K562 (cell line): ENCODE measurements around the gene TRIP10. TPM values are rescaled to one million over a fixed set of nuclear protein-coding genes. Genes with fewer than 3 reads are reported as not detected.
A peak's percentile ranks its signal among the peaks of the same experiment; 100 is the strongest.

Experiments
- GABPB2 ChIP-seq: fragments of 250-450 bp; sonication (Bioruptor Pico); conservative IDR thresholded peaks from 2 replicates; pipeline ENCODE4 v1.5.1; 2021; ENCODE audit warnings: mild to moderate bottlenecking
- MTA2 ChIP-seq: fragments of 450-650 bp; IDR thresholded peaks from 2 replicates; pipeline ENCODE4 v1.6.1; 2016; ENCODE audit warnings: low read depth
- POU5F1 ChIP-seq: fragments of 150-350 bp; IDR thresholded peaks from 2 replicates; pipeline ENCODE4 v1.6.1; 2014; ENCODE audit warnings: borderline replicate concordance, low read length, low read depth, mild to moderate bottlenecking; ENCODE audit not compliant: partially characterized antibody
- PREB ChIP-seq: sonication (generic); formaldehyde crosslinking; IDR thresholded peaks from 2 replicates; pipeline ENCODE4 v1.8.1; 2023; ENCODE audit warnings: mild to moderate bottlenecking, missing genetic modification reagents
- PRMT5 ChIP-seq: sonication (generic); formaldehyde crosslinking; IDR thresholded peaks from 2 replicates; pipeline ENCODE4 v1.5.0; 2020; ENCODE audit warnings: missing genetic modification reagents
- ZBTB8A ChIP-seq: fragments of 450-650 bp; IDR thresholded peaks from 2 replicates; pipeline ENCODE4 v1.6.1; 2018; ENCODE audit warnings: mild to moderate bottlenecking, moderate library complexity; ENCODE audit not compliant: partially characterized antibody
- ZNF253 ChIP-seq: fragments of 250-450 bp; sonication (Bioruptor Pico); conservative IDR thresholded peaks from 2 replicates; pipeline ENCODE4 v1.6.1; 2021; ENCODE audit warnings: mild to moderate bottlenecking
- ZNF444 ChIP-seq: fragments of 250-450 bp; sonication (Bioruptor Pico); IDR thresholded peaks from 2 replicates; pipeline ENCODE4 v1.4.0; 2020; ENCODE audit warnings: mild to moderate bottlenecking, moderate library complexity
- ZNF511 ChIP-seq: sonication (generic); formaldehyde crosslinking; IDR thresholded peaks from 2 replicates; pipeline ENCODE4 v1.8.0; 2022; ENCODE audit warnings: mild to moderate bottlenecking, missing genetic modification reagents
- ZNF584 ChIP-seq: fragments of 200-800 bp; sonication (Bioruptor generic); IDR thresholded peaks from 2 replicates; pipeline ENCODE4 v1.6.1; 2016; ENCODE audit warnings: low read depth, mild to moderate bottlenecking, missing genetic modification characterization, missing compliant biosample characterization
- polyA plus RNA-seq, 8 experiments: library from polyadenylated mRNA; depleted of rRNA in 4 of 8; stranded (reverse) in 5 of 8; unstranded in 3 of 8; fragments of >200 nt; fragmentation: Nextera tagmentation in 2 of 8; fragmentation: Illumina TruSeq in 1 of 8; extraction: Ambion mirVana in 2 of 8; extraction: Trizol in 1 of 8; gene quantifications; 2 replicates each; pipeline versions ENCODE4 v1.2.1 to v1.2.3, GENCODE V29; 2011 to 2014; ENCODE audit warnings: inconsistent platforms in 1 of 8, missing spikeins in 1 of 8
- total RNA-seq, 7 experiments: library from RNA; depleted of rRNA in 6 of 7; stranded (reverse); fragments of >200 nt in 6 of 7; fragmentation: Illumina TruSeq in 2 of 7; extraction: Trizol in 2 of 7; gene quantifications; 2 replicates each; pipeline versions ENCODE4 v1.2.1 to v1.2.3, GENCODE V29; 2011 to 2021; ENCODE audit warnings: low replicate concordance in 1 of 7
- TF ChIP-seq, protein P1 (sequence below): sonication (generic); formaldehyde crosslinking; IDR thresholded peaks from 2 replicates; pipeline ENCODE4 v1.8.1; 2022; ENCODE audit warnings: missing genetic modification reagents
- TF ChIP-seq, protein P2 (sequence below): fragments of 450-650 bp; formaldehyde crosslinking; IDR thresholded peaks from 2 replicates; pipeline ENCODE4 v1.4.0; 2020; ENCODE audit warnings: mild to moderate bottlenecking, moderate library complexity
- TF ChIP-seq, protein P3 (sequence below): fragments of 450-650 bp; formaldehyde crosslinking; IDR thresholded peaks from 2 replicates; pipeline ENCODE4 v1.4.0; 2022; ENCODE audit warnings: missing genetic modification characterization

Gene TRIP10
- total and polyA plus RNA-seq, 9 of the 15 experiments (the other 6 are each of a cell fraction or from before 2014, with no cell fraction given), result 1.2 to 66.8 (median 36.1) TPM

GRCh38 chr19:6737873-6738786 lies 1.4 kb upstream of the TRIP10 start (continued):
- peak; percentile 71 for TF ChIP-seq MTA2
- TF ChIP-seq, protein P1, sequence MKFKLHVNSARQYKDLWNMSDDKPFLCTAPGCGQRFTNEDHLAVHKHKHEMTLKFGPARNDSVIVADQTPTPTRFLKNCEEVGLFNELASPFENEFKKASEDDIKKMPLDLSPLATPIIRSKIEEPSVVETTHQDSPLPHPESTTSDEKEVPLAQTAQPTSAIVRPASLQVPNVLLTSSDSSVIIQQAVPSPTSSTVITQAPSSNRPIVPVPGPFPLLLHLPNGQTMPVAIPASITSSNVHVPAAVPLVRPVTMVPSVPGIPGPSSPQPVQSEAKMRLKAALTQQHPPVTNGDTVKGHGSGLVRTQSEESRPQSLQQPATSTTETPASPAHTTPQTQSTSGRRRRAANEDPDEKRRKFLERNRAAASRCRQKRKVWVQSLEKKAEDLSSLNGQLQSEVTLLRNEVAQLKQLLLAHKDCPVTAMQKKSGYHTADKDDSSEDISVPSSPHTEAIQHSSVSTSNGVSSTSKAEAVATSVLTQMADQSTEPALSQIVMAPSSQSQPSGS, result no peak
- TF ChIP-seq, protein P2, sequence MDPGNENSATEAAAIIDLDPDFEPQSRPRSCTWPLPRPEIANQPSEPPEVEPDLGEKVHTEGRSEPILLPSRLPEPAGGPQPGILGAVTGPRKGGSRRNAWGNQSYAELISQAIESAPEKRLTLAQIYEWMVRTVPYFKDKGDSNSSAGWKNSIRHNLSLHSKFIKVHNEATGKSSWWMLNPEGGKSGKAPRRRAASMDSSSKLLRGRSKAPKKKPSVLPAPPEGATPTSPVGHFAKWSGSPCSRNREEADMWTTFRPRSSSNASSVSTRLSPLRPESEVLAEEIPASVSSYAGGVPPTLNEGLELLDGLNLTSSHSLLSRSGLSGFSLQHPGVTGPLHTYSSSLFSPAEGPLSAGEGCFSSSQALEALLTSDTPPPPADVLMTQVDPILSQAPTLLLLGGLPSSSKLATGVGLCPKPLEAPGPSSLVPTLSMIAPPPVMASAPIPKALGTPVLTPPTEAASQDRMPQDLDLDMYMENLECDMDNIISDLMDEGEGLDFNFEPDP (CRISPR knock-in tag), result no peak
- no peak for TF ChIP-seq GABPB2 (CRISPR knock-in tag)
- no peak for TF ChIP-seq PRMT5
- TF ChIP-seq ZNF584 (CRISPR knock-in tag), result 0 out of 2 replicates have a peak, but pooled peaks have one; percentile 36
- TF ChIP-seq ZNF444, result no peak
- TF ChIP-seq ZBTB8A, result no peak
- TF ChIP-seq, protein P3, sequence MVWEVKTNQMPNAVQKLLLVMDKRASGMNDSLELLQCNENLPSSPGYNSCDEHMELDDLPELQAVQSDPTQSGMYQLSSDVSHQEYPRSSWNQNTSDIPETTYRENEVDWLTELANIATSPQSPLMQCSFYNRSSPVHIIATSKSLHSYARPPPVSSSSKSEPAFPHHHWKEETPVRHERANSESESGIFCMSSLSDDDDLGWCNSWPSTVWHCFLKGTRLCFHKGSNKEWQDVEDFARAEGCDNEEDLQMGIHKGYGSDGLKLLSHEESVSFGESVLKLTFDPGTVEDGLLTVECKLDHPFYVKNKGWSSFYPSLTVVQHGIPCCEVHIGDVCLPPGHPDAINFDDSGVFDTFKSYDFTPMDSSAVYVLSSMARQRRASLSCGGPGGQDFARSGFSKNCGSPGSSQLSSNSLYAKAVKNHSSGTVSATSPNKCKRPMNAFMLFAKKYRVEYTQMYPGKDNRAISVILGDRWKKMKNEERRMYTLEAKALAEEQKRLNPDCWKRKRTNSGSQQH (CRISPR knock-in tag), result no peak
- TF ChIP-seq POU5F1, result peak; percentile 80
- no peak for TF ChIP-seq ZNF511 (CRISPR knock-in tag)
- TF ChIP-seq PREB (CRISPR knock-in tag), result no peak
- no peak for TF ChIP-seq ZNF253 (CRISPR knock-in tag)
